NCI-H2171 (cell line): ENCODE results near the gene EXOG.

Source experiments
- DNase-seq: peaks from one replicate; lab custom pipeline; 2025; lab: John Stamatoyannopoulos, UW

EXOG gene, protein sequence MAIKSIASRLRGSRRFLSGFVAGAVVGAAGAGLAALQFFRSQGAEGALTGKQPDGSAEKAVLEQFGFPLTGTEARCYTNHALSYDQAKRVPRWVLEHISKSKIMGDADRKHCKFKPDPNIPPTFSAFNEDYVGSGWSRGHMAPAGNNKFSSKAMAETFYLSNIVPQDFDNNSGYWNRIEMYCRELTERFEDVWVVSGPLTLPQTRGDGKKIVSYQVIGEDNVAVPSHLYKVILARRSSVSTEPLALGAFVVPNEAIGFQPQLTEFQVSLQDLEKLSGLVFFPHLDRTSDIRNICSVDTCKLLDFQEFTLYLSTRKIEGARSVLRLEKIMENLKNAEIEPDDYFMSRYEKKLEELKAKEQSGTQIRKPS

DNA sequence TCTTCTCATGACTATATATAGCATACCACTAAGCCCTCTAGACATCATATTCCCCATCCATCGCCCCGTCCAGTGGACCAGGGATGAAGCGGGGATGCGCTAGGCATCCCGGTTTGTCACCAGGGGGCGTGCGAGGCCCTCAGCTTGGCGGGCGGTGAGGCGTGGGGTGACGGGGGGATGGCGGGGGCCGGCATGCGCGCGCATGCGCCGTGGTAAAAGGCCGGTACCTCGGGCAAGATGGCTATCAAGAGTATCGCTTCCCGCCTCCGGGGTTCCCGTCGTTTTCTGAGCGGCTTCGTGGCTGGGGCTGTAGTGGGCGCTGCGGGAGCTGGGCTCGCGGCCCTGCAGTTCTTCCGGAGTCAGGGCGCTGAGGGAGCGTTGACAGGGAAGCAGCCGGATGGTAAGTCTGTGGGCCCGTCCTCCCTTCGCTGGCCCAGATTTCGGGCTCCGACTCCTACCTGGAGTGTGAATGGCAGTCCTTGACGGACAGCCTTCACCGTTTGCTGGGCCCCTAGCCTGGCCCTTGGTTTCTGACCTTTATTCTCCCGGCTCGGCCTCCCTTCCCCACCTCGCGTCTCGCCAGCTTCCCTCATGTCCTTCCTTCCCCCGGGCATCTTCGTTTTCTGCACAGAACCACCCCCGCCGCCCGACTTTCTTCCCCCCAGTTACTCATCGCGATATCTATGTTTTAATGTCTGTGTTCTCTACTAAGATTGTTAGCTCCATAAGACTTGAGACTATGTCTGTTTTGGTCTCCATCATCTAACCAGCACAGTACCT is at the start of gene EXOG:
TSS of gene EXOG (plus strand) at position 210 of the 780 bp plus-strand sequence. CDS start at position 238, 28 bp downstream.
- peak; percentile 72 for DNase-seq

DNA sequence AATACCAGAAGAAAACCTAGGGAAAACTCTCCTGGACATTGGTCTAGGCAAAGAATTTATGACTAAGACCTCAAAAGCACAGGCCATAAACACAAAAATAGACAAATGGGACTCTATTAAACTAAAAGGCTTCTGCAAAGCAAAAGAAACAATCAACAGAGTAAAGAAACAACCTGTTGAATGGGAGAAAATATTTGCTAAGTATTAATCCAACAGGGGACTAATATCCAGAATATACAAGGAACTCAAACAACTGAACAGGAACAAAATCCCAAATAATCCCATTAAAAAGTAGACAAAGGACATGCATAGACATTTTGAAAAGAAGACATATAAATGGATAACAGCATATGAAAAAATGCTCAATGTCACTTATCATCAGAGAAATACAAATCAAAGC is 49.3 kb upstream of the EXOG start:
- no peak for DNase-seq

DNA sequence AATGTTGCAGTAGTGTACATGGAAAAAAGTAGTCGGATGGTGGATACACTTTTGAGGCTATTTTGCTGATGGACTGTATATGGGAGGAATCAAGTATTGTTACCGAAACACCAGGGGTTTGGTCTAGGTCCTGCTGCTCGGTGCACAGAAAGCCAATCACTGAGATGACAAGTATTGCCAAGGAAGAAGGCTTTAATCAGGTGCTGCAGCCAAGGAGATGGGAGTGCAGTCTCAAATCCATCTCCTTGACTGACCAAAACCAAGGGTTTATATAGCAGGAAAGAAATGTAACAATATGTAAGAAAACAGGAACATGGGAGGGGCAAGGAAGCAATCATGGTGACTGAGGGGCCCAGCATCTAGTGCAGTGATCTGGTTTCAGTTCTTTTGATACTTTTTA is 45.3 kb upstream of the EXOG start:
- DNase-seq, result no peak

DNA sequence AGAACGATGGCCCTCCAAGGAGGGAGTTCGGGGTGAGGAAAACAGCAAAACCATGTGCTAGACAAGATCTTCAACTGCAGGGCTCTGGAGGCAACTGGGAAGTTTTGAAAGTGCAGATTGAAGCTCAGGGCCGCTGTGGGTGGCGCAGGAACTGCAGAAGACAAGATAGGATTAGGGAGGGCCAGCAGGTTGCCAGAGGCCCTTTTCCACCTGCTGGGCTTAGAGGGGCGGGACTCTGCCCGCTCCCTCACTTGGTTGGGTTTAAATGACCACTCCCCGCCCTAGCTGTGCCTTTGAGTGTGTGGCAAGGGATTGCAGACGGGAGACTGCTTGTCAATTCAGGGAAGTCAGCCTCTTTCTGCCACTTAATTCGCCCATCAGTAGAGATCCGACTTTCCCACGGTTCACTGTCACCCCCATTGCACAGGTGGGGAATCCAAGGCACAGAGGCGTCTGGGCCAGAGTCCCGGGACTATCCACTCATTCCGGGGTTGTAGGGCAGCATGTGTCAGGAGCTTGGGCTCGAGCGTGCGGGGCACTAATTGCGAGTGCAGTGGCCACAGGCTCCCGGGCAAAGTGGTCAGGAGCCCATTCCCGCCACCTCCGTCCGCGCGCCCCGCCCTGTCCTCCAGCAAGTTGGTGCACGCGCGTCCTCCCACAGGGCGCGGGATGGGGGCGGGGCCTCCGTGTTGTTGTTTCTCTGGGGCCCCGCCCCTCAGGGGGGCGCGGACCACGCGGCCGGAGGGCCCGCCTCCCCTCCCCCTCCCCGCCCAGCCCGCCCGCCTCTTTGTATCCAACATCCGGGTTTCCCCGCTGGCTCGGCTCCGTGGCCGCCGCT is 42.8 kb upstream of the EXOG start, which contains the start of gene ACVR2B:
TSS of gene ACVR2B (plus strand) at position 816 of the 838 bp plus-strand sequence. CDS start 433 bp downstream, outside the sequence.
- peak; percentile 73 for DNase-seq

DNA sequence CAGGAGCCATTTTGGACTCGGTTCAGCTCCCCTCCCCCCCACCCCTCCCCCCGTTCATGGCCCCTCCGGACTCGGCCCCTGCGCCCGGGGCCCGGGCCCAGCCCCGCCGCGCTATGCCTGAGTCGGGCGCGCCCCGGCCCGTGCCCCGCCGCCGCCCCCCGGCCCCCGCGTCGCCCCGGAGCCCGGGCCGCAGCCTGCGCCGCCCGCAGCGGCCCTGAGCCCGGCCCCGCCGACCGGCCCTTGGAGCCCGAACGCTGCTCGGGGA is 42.3 kb upstream of the EXOG start:
- no peak for DNase-seq

DNA sequence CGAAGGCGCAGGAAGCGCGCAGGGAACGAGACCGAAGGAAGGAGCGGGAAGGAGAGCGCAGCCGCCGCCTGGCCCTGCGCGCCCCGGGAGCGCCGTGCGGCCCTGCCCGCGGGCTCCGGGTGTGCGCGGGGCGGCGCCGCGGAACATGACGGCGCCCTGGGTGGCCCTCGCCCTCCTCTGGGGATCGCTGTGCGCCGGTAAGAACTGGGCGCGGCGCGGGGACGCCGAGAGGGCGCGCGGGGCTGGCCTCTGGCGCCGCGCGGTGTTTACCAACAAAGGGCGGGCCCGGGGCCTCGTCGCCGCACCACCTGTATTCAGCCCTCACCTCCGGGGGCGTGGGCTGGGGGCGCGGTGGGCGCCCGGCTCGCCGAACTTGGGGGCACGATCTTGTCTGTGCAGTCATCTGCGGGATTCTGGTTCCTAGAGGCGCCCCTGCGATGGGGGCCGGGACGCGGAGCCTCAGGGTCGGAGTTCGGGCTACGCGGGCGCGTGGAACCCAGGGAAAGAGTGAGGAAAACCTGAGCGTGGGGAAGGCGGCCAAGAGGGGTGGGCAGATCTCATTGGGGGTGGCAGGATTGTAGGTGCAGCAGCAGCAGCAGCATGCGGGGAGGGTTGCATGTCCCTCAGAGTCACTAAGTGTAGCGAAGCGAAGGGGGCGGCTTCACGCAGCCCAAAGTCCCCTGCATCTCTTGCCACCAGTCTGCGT is 41.8 kb upstream of the EXOG start:
- DNase-seq, result no peak

DNA sequence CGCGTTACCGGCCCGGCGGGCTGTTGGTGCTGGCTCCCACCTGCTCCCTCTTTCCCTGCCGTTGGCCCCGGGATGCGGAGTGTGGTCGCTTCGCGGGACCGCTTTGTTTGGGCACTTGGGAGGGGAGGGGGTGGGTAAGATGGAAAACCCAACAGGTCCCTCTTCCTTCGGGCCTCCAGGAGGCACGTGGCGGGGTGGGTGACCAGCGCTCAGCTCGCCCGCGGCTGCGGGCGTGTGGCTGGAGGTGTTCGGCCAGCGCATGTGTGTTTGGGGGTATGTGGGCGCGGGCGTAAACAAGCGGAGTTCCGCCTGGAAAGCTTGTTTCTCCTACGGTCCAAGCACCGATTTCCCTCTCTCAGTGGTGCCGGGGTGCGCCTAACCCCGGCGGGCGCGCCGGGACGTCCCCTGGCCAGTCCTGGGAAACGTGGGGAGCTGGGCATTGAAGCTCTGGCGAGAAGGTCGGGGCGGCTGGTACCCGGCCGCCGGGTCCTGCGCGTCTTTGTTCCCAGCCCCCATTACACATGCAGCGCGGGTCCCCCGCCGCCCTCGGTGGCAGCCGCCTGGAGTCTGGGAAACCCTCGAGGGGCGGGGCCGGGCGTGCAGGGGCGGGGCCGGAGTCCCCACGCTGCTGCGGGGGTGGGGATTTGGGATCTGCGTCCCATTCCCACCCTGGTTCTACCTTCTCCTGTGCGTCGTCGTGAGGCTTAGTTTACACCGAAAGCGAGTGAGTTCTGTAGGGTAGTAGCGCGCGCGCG is 41.1 kb upstream of the EXOG start:
- DNase-seq, result peak; percentile 83

DNA sequence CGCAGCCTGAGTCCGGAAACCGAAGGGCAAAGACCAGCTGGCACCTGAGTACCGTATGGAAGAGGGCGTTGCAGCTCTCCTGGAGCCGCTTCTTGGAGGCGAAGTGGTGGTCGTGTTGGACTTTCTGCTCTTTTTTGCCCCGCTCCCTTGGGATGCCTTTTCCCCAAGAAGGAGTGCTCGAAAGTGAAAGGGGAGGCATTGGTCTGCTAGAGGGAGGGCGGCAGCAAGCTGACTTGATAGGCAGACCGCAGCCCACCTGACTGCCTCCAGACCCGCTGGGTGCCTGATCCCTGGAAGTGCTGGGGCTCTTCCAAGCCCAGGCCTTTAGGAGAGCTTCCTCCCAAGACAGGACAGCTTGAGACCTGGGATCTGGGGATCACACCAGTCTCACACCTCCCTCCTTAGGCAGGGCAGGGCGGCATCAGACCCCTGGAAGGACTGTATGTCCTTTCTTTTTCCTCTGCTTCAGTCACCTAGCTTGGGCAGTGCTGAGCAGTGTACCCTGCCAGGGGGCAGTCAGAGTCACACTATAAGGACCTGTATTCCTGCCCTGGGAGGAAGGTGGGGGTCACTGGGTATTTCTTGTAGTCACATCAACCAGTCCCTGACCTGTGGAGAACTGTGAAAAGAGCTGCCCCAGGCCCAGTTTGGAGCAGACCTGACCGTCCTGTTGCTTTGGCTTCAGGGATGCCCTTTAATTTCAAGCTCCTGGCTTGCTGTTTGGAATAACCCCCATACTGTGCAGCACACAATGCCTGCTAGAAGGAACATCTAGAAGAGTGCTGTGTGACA is 40.3 kb upstream of the EXOG start:
- no peak for DNase-seq

DNA sequence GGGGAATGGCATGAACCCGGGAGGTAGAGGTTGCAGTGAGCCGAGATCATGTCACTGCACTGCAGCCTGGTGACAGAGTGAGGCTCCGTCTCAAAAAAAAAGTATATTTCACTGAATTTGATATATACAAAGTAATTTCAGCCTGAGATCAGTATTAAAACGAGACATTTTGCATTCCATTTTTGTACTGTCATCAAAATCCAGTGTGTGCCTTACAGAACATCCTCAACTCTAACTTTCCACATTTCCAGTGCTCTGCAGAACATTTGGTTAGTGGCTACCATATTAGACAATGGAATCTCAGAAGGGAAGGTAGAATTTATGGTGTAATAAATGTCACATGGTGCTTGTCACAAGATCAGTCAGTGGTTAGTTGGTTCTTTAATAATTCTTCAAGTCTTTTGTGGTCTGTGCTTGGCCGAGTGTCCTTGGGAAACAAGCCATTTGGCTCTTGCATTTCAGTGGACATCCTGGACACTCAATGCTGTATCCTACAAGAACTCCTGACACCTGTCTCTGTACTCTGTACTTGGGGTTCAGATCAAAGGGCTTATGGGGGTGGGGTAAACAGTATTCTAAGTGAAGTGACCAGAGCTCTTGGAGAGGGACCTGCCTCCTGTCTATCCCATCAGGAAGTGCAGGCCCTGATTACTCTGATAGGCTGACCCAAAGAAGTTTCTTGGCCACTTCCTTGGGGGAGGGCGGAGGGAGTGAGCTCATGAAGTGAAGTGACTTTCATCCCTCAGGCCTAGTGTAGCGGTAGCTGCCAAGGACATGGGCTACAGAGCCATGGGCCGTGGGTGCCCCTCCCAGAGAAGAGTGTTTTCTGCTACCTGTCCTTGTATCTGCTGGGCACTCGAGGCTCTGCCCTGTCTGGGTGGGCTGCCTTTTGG is 38.8 kb upstream of the EXOG start:
- DNase-seq, result no peak

DNA sequence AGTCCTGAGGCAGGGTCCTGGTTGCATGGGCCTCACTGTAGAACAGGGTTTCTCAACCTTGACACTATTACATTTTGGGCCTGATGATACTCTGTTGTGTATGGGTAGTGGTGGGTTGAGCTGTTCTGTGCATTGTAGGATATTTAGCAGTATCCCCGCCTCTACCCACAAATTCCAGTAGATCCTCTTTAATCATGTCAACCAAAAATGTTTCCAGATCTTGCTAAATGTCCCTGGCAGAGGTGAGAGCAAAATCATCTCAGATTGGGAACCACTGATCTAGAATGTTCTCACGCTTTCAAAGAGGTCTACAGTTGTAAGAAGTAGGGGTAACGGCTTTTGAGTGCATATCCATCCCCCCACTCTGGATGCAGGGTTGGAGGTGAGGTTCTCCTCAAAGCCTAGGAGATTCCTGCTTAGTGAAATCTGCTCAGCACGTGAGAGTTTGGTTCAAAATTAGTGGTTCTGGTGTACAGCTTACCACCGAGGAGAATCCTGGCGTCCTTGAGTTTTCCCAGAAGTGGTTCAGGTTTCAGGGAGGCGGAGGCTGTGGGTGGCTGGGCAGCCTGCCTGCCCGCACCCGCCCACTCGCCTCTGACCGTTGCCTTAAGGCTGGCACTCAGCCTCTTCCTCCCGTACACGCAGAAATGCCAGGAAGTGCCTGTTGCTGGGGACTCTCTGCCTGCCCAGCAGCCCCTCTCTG is 37.2 kb upstream of the EXOG start:
- no peak for DNase-seq

DNA sequence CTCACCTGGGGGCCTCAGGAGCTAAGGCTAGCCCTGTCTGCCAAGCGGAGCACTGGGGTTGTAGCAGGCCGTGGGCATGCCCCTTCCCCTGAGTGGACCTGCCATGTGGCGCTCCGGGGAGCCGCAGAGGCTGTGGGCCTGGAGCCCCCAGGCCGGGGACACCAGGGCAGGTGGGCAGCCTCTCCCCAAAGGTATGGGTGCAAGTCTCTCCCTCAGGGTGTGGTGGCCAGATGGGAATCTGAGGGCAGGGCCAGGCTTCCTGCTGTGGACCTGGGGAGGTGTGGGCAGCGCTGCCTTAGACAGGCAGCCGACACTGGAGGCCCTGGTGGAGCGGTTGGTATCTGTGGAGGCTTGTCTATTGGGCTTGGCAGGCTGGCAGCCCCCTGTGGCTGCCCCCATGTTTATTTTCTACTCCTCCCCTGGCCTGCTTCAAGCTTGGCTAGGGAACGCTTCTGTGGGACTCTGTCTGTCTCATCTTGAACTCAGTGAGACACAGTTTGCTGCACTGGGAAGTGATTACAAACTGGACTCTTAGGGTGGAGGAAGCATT is 36.6 kb upstream of the EXOG start:
- DNase-seq, result no peak

DNA sequence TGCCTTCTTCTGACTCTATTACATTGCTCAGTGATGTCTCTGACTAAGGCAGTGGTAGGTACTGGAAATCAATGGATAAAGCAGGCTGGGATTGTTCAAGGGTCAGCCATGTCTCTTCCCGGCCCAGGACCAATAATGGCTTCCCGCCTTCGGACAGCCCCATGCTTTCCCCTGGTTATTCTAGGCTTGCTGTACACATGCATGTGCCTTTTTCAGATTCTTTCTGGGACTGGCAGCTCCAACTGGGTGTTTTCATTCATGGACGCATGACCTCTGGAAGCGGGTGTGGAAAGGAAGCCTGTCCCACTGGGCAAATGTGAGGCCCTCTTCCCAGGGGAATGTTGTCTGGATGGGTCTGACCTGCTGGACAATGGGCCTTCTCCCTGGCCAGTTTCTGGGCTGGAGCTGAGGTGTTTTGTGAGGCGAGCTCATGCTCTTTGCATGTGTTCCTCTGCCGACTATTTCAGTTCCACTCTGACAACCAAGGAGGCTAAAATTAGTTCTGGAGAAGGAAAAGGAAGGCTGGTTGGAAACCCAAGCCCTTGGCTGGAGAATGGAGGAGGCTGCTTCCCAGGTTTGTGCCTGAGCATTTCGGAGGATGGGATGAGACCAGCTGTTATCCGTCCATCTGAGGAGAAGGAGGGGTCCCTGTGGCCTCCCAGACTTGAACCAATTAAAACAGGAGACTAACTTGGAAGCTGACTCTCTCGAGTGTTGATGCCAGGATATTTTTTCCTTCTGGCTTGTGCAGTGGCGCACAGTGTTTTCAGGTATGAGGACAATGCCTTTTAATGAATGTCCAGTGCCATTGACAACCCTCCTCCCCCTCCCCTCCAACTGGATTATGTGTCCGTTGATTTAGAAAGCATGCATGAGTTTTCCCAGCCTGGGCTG is 35.5 kb upstream of the EXOG start:
- DNase-seq, result no peak

DNA sequence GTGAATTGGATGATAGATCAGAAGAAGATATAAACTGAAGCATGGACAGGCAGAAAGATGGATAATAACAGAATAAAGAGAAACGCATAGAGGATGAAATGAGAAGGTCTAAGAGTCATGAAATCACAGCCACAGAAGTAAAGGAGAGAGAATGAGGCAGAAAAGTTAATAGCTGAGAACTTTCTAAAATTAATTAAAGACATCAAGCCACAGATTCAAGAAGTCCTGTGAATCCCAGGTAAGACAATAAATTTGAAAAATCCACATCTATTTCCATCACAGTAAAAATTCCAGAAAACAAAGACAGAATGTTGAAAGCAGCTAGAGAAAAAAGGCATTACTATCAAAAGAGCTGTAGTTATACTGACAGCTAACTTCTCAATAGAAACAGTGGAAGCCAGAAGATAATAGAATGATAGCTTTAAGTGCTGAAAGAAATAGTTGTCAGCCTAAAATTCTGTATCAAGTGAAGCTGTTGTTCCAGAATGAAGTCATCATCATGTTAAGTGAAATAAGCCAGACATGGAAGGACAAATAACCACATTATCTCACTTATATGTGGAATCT is 30.5 kb upstream of the EXOG start:
- DNase-seq, result no peak

DNA sequence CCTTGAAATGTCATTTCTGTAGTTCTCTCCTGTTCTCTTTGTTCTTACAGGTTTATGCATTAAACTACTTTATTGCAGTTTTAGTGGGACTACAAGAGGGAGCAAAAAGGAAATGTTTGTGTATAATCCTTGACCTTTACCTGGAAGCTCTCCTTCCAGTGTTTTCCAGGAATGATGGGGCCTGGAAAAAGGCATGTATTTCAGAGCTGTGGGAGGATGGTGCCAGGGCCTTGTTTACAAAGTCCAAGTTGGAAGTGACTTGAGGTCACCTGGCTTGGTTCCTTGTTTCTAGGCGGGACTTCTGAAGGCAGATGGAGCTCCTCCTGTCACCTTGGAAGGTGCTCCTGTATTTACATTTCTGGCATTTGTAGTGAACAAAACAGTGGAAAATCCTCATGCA is 27.4 kb upstream of the EXOG start:
- DNase-seq, result no peak

DNA sequence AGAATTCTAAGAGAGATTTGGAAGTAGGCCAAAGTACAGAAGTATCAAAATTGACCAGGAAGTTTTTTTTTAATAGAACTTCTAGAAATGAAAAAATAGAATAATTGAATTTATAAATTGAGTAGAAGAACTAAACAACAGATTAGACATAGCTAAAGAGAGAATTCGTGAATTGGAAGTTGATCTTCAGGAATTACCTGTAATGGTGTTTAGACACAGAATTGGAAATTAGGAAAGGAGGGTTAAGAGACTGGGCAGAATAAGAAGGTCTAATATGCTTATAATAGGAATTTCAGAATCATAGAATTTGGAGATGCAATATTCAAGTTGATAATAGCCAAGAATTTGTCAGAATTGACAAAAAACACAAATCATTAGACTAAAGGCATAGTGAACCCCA is 26.3 kb upstream of the EXOG start:
- no peak for DNase-seq

DNA sequence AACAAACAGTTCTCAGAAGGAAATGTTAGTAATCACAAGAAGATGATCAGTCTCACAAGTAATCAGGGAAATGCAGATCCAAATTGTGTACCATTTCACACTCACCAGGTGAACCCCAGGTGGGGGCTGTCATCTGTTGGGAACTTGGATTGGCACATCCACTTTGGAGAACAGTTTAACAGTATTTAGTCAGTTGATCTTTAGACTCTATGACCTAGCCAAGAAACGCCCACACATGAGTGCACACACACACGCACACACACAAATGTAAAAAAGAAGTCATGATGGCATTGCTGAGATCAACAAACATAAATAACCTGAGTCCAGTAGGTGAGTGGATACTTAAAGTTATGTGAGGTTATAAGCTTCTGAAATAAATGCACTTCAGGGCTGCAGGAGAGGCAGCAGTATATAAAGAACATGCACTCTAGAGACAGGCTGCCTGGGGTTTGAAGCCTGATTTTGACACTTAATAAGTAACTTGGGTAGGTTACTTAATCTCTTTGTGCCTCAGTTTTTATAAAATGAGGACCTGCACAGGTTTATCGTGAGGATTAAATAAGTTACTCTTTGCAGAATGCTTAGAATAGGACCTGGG is 24.8 kb upstream of the EXOG start:
- DNase-seq, result no peak

DNA sequence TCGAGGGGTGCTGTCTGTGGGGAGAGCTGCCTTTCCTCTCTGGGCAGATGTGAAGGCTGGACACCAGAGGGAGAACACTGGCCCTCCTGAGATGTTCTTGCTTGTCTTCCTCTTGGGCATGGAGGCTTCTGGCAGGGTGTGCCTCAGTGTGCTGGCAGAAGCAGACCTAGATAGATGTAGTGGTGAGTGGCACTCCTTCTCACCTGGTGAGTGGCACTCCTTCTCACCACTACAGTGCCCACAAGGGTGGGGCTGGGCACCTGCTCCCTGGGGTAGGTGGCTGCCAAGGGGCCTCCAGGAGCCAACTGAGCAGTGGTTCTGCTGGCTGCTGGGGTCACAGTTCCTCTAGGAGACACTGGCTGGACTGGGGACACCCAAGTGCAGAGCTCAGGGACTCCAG is 23.8 kb upstream of the EXOG start:
- no peak for DNase-seq
